ENCODE measurements around the gene LGI2.

LGI2 gene

GRCh38 chr4:24966076-24966475 is 64.7 kb downstream of the LGI2 start:
- Histone ChIP-seq H3K4me3 (ENCODE audit: insufficient read depth, low read length, poor library complexity, severe bottlenecking) (no peak overlapping the region), H3K9ac (ENCODE audit: low read length) (no peak overlapping the region), H3K36me3 (ENCODE audit: low read length) (no peaks in the 10 kb centered on the region), H3K79me2 (ENCODE audit: insufficient read depth, low read length) (no peaks in the 10 kb centered on the region), H3K9me2 (replicated peaks; ENCODE audit: insufficient read depth, low read length) (no peaks in the 10 kb centered on the region), H2AFZ (ENCODE audit: low read depth, low read length, severe bottlenecking) (no peak overlapping the region), H3F3A (ENCODE audit: insufficient read depth) (no peaks in the 10 kb centered on the region), H3K4me2 (ENCODE audit: low read depth, low read length, poor library complexity, severe bottlenecking) (no peak overlapping the region), H3K27me3 (ENCODE audit: low read length) (no peaks in the 10 kb centered on the region), H3K27ac (ENCODE audit: low read depth, low read length) (no peak overlapping the region), H3K9me3 (ENCODE audit: insufficient read depth, low read length) (peaks cover 16% of the 10 kb centered on the region), H4K20me1 (ENCODE audit: low read depth, low read length) (no peaks in the 10 kb centered on the region)
- TF ChIP-seq CTCF (IDR thresholded peaks at IDR 0.05; ENCODE audit: insufficient read depth, low read length, poor library complexity, severe bottlenecking): no peak
- no peak for TF ChIP-seq EZH2phosphoT487 (conservative IDR thresholded peaks at IDR 0.05; ENCODE audit: low read length)

- no peak overlapping the region for H3K27ac ChIP-seq (ENCODE audit: low read depth, low read length)
- H3K9me3 ChIP-seq (ENCODE audit: insufficient read depth, low read length): peaks cover 16% of the 10 kb centered on the region
- H3K79me2 ChIP-seq (ENCODE audit: insufficient read depth, low read length): no peaks in the 10 kb centered on the region
- H3K4me2 ChIP-seq (ENCODE audit: low read depth, low read length, poor library complexity, severe bottlenecking): no peak overlapping the region
- H3F3A ChIP-seq (ENCODE audit: insufficient read depth): no peaks in the 10 kb centered on the region
- no peaks in the 10 kb centered on the region for H4K20me1 ChIP-seq (ENCODE audit: low read depth, low read length)
- no peaks in the 10 kb centered on the region for H3K9me2 ChIP-seq (replicated peaks; ENCODE audit: insufficient read depth, low read length)
- H3K9ac ChIP-seq (ENCODE audit: low read length): no peak overlapping the region
- TF ChIP-seq EZH2phosphoT487 (conservative IDR thresholded peaks at IDR 0.05; ENCODE audit: low read length) (no peak), CTCF (IDR thresholded peaks at IDR 0.05; ENCODE audit: insufficient read depth, low read length, poor library complexity, severe bottlenecking) (no peak)
- no peaks in the 10 kb centered on the region for H3K27me3 ChIP-seq (ENCODE audit: low read length)
- H2AFZ ChIP-seq (ENCODE audit: low read depth, low read length, severe bottlenecking): no peak overlapping the region
- no peaks in the 10 kb centered on the region for H3K36me3 ChIP-seq (ENCODE audit: low read length)
- no peak overlapping the region for H3K4me3 ChIP-seq (ENCODE audit: insufficient read depth, low read length, poor library complexity, severe bottlenecking)
Observed at GRCh38 chr4:24965627-24966026, 65.1 kb downstream of the LGI2 start.

GRCh38 chr4:24963277-24963676 is 67.5 kb downstream of the LGI2 start:
- TF ChIP-seq CTCF (IDR thresholded peaks at IDR 0.05; ENCODE audit: insufficient read depth, low read length, poor library complexity, severe bottlenecking) (no peak), EZH2phosphoT487 (conservative IDR thresholded peaks at IDR 0.05; ENCODE audit: low read length) (no peak)

More at GRCh38 chr4:24963277-24963676, 67.5 kb downstream of the LGI2 start:
- Histone ChIP-seq H3K9me2 (replicated peaks; ENCODE audit: insufficient read depth, low read length) (no peaks in the 10 kb centered on the region), H3K36me3 (ENCODE audit: low read length) (no peaks in the 10 kb centered on the region), H3K4me2 (ENCODE audit: low read depth, low read length, poor library complexity, severe bottlenecking) (no peak overlapping the region), H3K4me3 (ENCODE audit: insufficient read depth, low read length, poor library complexity, severe bottlenecking) (no peak overlapping the region), H3F3A (ENCODE audit: insufficient read depth) (no peaks in the 10 kb centered on the region), H3K27ac (ENCODE audit: low read depth, low read length) (no peak overlapping the region), H2AFZ (ENCODE audit: low read depth, low read length, severe bottlenecking) (no peak overlapping the region), H3K9me3 (ENCODE audit: insufficient read depth, low read length) (peaks cover 16% of the 10 kb centered on the region), H3K27me3 (ENCODE audit: low read length) (no peaks in the 10 kb centered on the region), H3K9ac (ENCODE audit: low read length) (no peak overlapping the region), H4K20me1 (ENCODE audit: low read depth, low read length) (no peaks in the 10 kb centered on the region), H3K79me2 (ENCODE audit: insufficient read depth, low read length) (no peaks in the 10 kb centered on the region)

Measured in SU-DHL-6 (cell line).